ENCODE results near the gene ZDHHC6. TPM values are rescaled to one million over a fixed set of nuclear protein-coding genes. Genes with fewer than 3 reads are reported as not detected.

ZDHHC6 gene
- total and polyA plus RNA-seq, 2 donors (not counting 1 experiment from before 2014, with no cell fraction given) = 30.5 to 61.2 TPM

- H3K27me3 ChIP-seq (replicated peaks in 1 of 4; ENCODE audit: control extremely low read depth in 1 of 4, control insufficient read depth in 3 of 4, insufficient read depth in 4 of 4, low read length in 3 of 4) = no peaks in the 10 kb centered on the region
- no peak for DNase-seq
- peaks cover 11 to 79% of the 10 kb centered on the region in 2 experiments for H3K36me3 ChIP-seq (replicated peaks in 1 of 2; ENCODE audit: control extremely low read depth in 1 of 2, control insufficient read depth in 1 of 2, extremely low read depth in 1 of 2, insufficient read depth in 2 of 2, low read length in 1 of 2)
- POLR2A ChIA-PET = no interaction called here
- intact Hi-C loops (cut with micrococcal nuclease) = no loop called here
- no peak overlapping the region for H3K4me3 ChIP-seq (ENCODE audit: control extremely low read depth in 1 of 5, extremely low read depth in 1 of 5, insufficient read depth in 1 of 5, low read depth in 2 of 5, low read length in 4 of 5)
- WGBS (ENCODE audit: insufficient coverage) = no CpG with 5 or more reads among the region's 3 CpGs
- Mint-ChIP-seq H3K4me1 (peaks cover 4% of the 10 kb centered on the region), H3K27me3 (no peaks in the 10 kb centered on the region), H3K27ac (no peak overlapping the region), H3K4me3 (no peak overlapping the region), H3K9me3 (ENCODE audit: insufficient read depth) (peaks cover 6% of the 10 kb centered on the region)
- H3K9ac ChIP-seq (ENCODE audit: low read length) = no peak overlapping the region
- H3K9me3 ChIP-seq (ENCODE audit: control extremely low read depth in 1 of 3, control insufficient read depth in 2 of 3, insufficient read depth in 1 of 3, low read length in 2 of 3) = no peaks in the 10 kb centered on the region
- H3K4me1 ChIP-seq (ENCODE audit: control insufficient read depth in 2 of 2, insufficient read depth in 2 of 2, low read length in 2 of 2) = no peaks in the 10 kb centered on the region
- no peak overlapping the region for H3K27ac ChIP-seq (ENCODE audit: low read length in 2 of 2)
- H2AFZ ChIP-seq (ENCODE audit: insufficient read depth, low read depth, low read length, poor library complexity, severe bottlenecking) = no peak overlapping the region
- no peak overlapping the region for H3K4me2 ChIP-seq (replicated peaks; ENCODE audit: low read depth, low read length, poor library complexity, severe bottlenecking)
- TF ChIP-seq CTCF (IDR thresholded peaks at IDR 0.05) (no peak), EZH2 (IDR thresholded peaks at IDR 0.05; ENCODE audit: borderline replicate concordance, insufficient read depth, low read depth, low read length, poor library complexity, severe bottlenecking) (no peak)
- H4K20me1 ChIP-seq (ENCODE audit: control insufficient read depth, insufficient read depth, low read length, poor library complexity, severe bottlenecking) = no peaks in the 10 kb centered on the region
- ATAC-seq (ENCODE audit: low read depth) = no peak
- CTCF ChIA-PET = no interaction called here
- H3K79me2 ChIP-seq (ENCODE audit: control insufficient read depth, insufficient read depth, low read length) = no peaks in the 10 kb centered on the region
Measured at GRCh38 chr10:112404617-112405016, 42.1 kb downstream of the ZDHHC6 start.

- Histone ChIP-seq H3K9ac (ENCODE audit: low read length) (no peak overlapping the region), H3K27ac (ENCODE audit: low read length in 2 of 2) (no peak overlapping the region), H3K4me3 (ENCODE audit: control extremely low read depth in 1 of 5, extremely low read depth in 1 of 5, insufficient read depth in 1 of 5, low read depth in 2 of 5, low read length in 4 of 5) (no peak overlapping the region), H3K4me2 (replicated peaks; ENCODE audit: low read depth, low read length, poor library complexity, severe bottlenecking) (no peak overlapping the region), H2AFZ (ENCODE audit: insufficient read depth, low read depth, low read length, poor library complexity, severe bottlenecking) (no peak overlapping the region), H3K79me2 (ENCODE audit: control insufficient read depth, insufficient read depth, low read length) (no peaks in the 10 kb centered on the region), H4K20me1 (ENCODE audit: control insufficient read depth, insufficient read depth, low read length, poor library complexity, severe bottlenecking) (no peaks in the 10 kb centered on the region), H3K9me3 (ENCODE audit: control extremely low read depth in 1 of 3, control insufficient read depth in 2 of 3, insufficient read depth in 1 of 3, low read length in 2 of 3) (no peaks in the 10 kb centered on the region), H3K36me3 (replicated peaks in 1 of 2; ENCODE audit: control extremely low read depth in 1 of 2, control insufficient read depth in 1 of 2, extremely low read depth in 1 of 2, insufficient read depth in 2 of 2, low read length in 1 of 2) (peaks cover 17 to 75% of the 10 kb centered on the region in 2 experiments), H3K4me1 (ENCODE audit: control insufficient read depth in 2 of 2, insufficient read depth in 2 of 2, low read length in 2 of 2) (no peaks in the 10 kb centered on the region), H3K27me3 (replicated peaks in 1 of 4; ENCODE audit: control extremely low read depth in 1 of 4, control insufficient read depth in 3 of 4, insufficient read depth in 4 of 4, low read length in 3 of 4) (no peaks in the 10 kb centered on the region)
- peaks cover 4% of the 10 kb centered on the region for H3K4me1 Mint-ChIP-seq
- H3K4me3 Mint-ChIP-seq = no peak overlapping the region
- no peak for TF ChIP-seq CTCF (IDR thresholded peaks at IDR 0.05)
- TF ChIP-seq EZH2 (IDR thresholded peaks at IDR 0.05; ENCODE audit: borderline replicate concordance, insufficient read depth, low read depth, low read length, poor library complexity, severe bottlenecking) = no peak
- WGBS (ENCODE audit: insufficient coverage) = no CpG with 5 or more reads among the region's 2 CpGs
- DNase-seq (no peak), ATAC-seq (ENCODE audit: low read depth) (no peak)
- intact Hi-C loops (cut with micrococcal nuclease) = no loop called here
- peaks cover 6% of the 10 kb centered on the region for H3K9me3 Mint-ChIP-seq (ENCODE audit: insufficient read depth)
- H3K27ac Mint-ChIP-seq = no peak overlapping the region
- ChIA-PET CTCF (no interaction called here), POLR2A (no interaction called here)
- H3K27me3 Mint-ChIP-seq = no peaks in the 10 kb centered on the region
Measured at GRCh38 chr10:112402917-112403316, 43.8 kb downstream of the ZDHHC6 start.

Data from B cell (primary cell).